ENCODE measurements around the gene UBE4B.

DNA sequence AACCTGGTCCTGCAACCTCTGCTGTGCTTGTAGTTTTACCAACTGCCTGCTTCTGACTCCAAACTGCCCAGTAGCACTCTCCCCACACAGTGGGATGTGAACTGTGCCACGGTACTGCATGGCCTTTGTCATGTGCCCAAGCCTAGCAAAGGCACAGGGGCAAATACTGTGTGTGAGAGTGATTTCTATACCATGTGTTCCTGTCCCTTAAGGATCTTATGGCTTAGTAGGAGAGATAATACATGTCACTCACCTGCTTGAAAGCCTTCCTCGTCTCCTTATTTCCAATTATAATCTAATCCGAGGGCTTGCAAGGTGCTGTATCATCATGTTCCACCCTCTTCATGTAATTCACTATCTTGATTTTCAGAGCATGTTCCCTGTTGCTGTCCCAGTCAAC lies 51.3 kb downstream of the UBE4B start:
- TF ChIP-seq, protein P1, sequence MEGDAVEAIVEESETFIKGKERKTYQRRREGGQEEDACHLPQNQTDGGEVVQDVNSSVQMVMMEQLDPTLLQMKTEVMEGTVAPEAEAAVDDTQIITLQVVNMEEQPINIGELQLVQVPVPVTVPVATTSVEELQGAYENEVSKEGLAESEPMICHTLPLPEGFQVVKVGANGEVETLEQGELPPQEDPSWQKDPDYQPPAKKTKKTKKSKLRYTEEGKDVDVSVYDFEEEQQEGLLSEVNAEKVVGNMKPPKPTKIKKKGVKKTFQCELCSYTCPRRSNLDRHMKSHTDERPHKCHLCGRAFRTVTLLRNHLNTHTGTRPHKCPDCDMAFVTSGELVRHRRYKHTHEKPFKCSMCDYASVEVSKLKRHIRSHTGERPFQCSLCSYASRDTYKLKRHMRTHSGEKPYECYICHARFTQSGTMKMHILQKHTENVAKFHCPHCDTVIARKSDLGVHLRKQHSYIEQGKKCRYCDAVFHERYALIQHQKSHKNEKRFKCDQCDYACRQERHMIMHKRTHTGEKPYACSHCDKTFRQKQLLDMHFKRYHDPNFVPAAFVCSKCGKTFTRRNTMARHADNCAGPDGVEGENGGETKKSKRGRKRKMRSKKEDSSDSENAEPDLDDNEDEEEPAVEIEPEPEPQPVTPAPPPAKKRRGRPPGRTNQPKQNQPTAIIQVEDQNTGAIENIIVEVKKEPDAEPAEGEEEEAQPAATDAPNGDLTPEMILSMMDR (conservative IDR thresholded peaks at IDR 0.05; ENCODE audit: low read depth, low read length), result no peak
- TF ChIP-seq POLR2A (IDR thresholded peaks at IDR 0.05; ENCODE audit: low read depth, low read length) (no peak), MAFK (IDR thresholded peaks at IDR 0.05; ENCODE audit: low read depth, low read length) (no peak), RCOR1 (IDR thresholded peaks at IDR 0.05; ENCODE audit: insufficient replicate concordance, low read length) (no peak), CEBPB (IDR thresholded peaks at IDR 0.05; ENCODE audit: low read depth, low read length) (no peak), SMC3 (IDR thresholded peaks at IDR 0.05; ENCODE audit: low read depth, low read length) (no peak), BHLHE40 (IDR thresholded peaks at IDR 0.05; ENCODE audit: low read depth, low read length) (no peak), FOS (IDR thresholded peaks at IDR 0.05; ENCODE audit: low read depth, low read length) (no peak), MAZ (IDR thresholded peaks at IDR 0.05; ENCODE audit: borderline replicate concordance, low read depth, low read length) (no peak), RFX5 (IDR thresholded peaks at IDR 0.05; ENCODE audit: low read depth, low read length) (no peak), MXI1 (IDR thresholded peaks at IDR 0.05; ENCODE audit: borderline replicate concordance, low read depth, low read length) (no peak)
- TF ChIP-seq, protein P2, sequence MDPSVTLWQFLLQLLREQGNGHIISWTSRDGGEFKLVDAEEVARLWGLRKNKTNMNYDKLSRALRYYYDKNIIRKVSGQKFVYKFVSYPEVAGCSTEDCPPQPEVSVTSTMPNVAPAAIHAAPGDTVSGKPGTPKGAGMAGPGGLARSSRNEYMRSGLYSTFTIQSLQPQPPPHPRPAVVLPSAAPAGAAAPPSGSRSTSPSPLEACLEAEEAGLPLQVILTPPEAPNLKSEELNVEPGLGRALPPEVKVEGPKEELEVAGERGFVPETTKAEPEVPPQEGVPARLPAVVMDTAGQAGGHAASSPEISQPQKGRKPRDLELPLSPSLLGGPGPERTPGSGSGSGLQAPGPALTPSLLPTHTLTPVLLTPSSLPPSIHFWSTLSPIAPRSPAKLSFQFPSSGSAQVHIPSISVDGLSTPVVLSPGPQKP (IDR thresholded peaks at IDR 0.05; ENCODE audit: borderline replicate concordance, low read depth, low read length), result no peak
